GM19035 (cell line): ENCODE results near the gene CST4.
"Not testable (repeated sequence)": the region's sequence is repeated elsewhere in the genome, so short reads cannot be mapped to it uniquely, and the experiment has no call there.

Source experiments
- ATAC-seq: cut with Tn5 transposase; IDR thresholded peaks from one replicate; pipeline ENCODE4 v1.9.1; 2021; ENCODE audit not compliant: unreplicated experiment

The CST4 gene

GRCh38 chr20:23644164-23644563, 44.7 kb downstream of the CST4 start:
- no peak for ATAC-seq

- ATAC-seq = no peak
These were observed 45.2 kb downstream of the CST4 start for GRCh38 chr20:23643659-23644058.

DNA sequence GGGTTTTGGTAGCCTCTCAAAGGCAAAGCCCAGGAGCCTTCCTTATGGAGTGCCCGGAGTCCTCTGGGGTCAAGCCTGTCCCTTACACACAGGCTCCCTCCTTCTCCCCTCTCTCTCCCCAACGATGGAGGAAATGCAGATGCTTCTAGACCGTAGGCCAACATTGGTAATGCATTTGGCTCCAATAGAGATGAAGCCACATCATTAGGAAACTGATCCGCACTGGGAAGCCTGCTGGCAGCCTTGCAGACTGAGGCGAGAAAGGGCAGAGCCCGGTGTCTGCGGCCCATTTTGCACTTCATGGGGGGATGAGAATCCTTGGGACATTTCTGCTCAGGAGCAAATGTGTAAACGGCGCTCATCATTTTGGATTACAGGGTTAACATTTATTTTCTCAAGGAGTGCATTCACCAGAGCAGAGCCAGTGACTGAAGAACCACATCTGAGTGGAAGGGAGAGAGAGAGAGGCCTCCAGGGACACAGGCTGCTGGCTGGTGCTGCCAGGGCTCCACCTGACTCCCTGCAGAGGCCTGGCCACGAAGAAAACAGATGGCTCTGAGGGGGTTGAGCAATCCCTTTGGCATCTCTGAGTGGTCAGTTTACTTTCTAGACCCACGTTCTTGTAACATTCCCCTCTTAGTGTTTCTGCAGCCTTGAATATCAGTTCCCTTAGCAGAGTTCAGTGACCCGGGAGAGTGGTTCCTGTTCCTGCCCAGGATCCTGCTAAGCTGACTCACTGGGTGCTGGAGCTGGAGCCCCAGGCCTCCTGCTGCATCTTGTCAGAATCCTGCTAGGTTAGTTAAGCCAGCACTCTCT, 46.7 kb downstream of the CST4 start:
- ATAC-seq = no peak

GRCh38 chr20:23640671-23641667, 47.9 kb downstream of the CST4 start:
- no peak for ATAC-seq

DNA sequence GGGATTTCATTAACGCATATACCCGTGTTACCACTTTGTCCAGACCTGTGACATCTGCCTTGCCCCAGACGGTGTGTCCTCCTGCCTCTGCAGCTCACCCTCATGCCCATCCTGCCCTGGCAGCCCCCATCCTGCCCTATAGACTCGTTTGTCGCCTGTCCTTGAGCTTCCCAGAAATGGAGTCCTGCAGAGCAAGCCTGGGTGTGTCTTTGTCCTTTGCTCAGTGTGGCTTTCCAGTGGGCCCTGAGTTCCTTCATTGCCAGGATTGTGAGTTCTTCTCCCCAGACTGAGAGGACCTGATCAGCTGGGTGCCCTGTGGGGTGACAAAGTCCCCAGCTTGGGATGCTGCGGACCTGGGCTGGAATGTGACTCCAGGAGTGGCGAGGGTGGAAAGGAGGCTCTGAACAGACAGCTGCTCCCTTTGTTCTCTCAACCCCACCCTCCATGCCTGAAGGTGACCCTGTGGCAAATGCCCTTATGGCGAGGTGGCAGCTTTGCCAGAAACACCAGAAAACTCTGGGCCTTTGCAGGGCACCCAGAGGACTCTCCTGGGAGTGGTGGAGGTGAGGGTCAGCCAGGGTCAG, 48.7 kb downstream of the CST4 start:
- no peak for ATAC-seq

GRCh38 chr20:23639490-23639958, 49.3 kb downstream of the CST4 start:
- ATAC-seq = no peak

DNA sequence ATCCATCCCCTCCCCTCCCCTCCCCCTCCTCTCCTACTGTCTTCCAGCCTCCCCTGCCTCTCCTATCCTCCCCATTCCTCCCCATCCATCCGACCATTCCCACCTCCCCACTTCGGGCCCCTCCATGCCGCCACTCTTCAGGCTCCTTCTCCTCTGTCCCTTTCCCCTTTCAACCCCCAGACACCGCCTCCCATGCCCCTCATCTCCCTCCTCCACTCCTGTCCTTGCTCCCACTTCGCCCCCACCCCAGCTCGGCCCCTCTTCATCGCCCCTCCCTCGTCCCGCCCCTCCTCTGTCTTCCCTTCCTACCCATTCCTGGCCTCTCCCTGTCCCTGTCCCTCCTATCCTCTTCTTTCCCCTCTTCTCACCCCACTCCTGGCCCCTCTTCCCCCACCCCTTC, 50.5 kb downstream of the CST4 start:
- no peak for ATAC-seq

- peak; percentile 65 for ATAC-seq
These were observed 51.3 kb downstream of the CST4 start, which contains the start of gene CST3 for GRCh38 chr20:23637282-23638221. CST3 (minus strand) TSS chr20:23637955; CDS start chr20:23637862, 93 bp downstream.

- no peak for ATAC-seq
These were observed 51.9 kb downstream of the CST4 start for GRCh38 chr20:23636908-23637281.

- no peak for ATAC-seq
These were observed 52.5 kb downstream of the CST4 start for GRCh38 chr20:23636182-23636907.

DNA sequence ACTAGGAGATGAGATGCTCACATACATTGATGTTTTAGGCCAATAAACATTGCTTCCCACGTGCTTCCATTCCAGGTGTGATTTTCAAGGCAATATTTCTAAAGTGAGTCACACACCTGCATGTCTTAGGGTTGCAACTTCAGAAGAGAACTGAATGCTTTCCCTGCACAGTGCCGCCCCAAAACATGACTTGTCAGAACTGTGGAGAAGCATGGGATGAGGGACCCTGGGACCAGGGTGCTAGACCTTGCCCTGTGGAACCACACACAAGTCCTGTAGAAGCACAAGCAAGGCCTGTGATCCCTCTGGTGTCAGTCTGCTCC, 53.1 kb downstream of the CST4 start:
- not testable (repeated sequence) for ATAC-seq
